ENCODE results near the gene CAPN8. TPM values are rescaled to one million over a fixed set of nuclear protein-coding genes. Genes with fewer than 3 reads are reported as not detected.

The CAPN8 gene
- total RNA-seq, 1 donor from 2014 or later = not detected

DNA sequence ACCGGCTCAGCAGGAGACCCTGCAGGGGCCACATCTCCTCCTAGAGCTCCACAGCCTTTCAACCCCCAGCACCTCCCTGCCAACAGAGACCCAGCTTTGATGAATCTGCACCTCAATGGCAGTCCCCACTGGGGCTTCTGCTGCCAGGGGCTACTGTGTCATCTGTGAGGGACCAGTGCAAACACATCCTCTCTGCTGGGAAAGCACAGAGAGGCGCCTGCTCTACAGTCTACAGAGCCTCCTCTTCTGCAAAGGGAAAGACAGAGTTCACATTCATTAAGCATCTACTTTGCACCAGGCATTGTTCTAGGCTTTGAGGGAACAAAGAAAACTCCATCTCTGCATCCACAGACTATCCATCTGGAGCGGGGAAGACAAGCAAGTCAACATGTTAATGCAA, 125.8 kb downstream of the CAPN8 start:
- no peaks in the 10 kb centered on the region for H3K9me3 ChIP-seq (ENCODE audit: insufficient read depth, low read depth, low read length)
- H3K27me3 ChIP-seq (ENCODE audit: insufficient read depth, low read length) = peaks cover 18% of the 10 kb centered on the region
- peaks cover 46% of the 10 kb centered on the region for H3K27me3 Mint-ChIP-seq (ENCODE audit: low read depth, unreplicated experiment)
- H3K27ac ChIP-seq (ENCODE audit: low read depth, low read length) = no peak overlapping the region
- no peaks in the 10 kb centered on the region for H3K4me1 Mint-ChIP-seq (ENCODE audit: low read depth, unreplicated experiment)
- peaks cover 2% of the 10 kb centered on the region for H3K9me3 Mint-ChIP-seq (ENCODE audit: unreplicated experiment)
- H2AFZ ChIP-seq (ENCODE audit: low read depth, low read length) = no peak overlapping the region
- no peak for FAIRE-seq
- TF ChIP-seq, protein P1, sequence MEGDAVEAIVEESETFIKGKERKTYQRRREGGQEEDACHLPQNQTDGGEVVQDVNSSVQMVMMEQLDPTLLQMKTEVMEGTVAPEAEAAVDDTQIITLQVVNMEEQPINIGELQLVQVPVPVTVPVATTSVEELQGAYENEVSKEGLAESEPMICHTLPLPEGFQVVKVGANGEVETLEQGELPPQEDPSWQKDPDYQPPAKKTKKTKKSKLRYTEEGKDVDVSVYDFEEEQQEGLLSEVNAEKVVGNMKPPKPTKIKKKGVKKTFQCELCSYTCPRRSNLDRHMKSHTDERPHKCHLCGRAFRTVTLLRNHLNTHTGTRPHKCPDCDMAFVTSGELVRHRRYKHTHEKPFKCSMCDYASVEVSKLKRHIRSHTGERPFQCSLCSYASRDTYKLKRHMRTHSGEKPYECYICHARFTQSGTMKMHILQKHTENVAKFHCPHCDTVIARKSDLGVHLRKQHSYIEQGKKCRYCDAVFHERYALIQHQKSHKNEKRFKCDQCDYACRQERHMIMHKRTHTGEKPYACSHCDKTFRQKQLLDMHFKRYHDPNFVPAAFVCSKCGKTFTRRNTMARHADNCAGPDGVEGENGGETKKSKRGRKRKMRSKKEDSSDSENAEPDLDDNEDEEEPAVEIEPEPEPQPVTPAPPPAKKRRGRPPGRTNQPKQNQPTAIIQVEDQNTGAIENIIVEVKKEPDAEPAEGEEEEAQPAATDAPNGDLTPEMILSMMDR (IDR thresholded peaks at IDR 0.05; ENCODE audit: insufficient read depth, low read depth, low read length) = no peak
- TF ChIP-seq EZH2 (IDR thresholded peaks at IDR 0.05; ENCODE audit: insufficient read depth, low read length) = no peak
- H3K4me2 ChIP-seq (ENCODE audit: low read length) = no peak overlapping the region
- no peak overlapping the region for H3K27ac Mint-ChIP-seq (ENCODE audit: unreplicated experiment)
- DNase-seq (ENCODE audit: low read depth) = no peak
- H3K36me3 Mint-ChIP-seq (ENCODE audit: low read depth, unreplicated experiment) = no peaks in the 10 kb centered on the region
- no peaks in the 10 kb centered on the region for H3K4me1 ChIP-seq (ENCODE audit: insufficient read depth, low read length)
- H3K79me2 ChIP-seq (ENCODE audit: insufficient read depth, low read length) = no peaks in the 10 kb centered on the region
- no peaks in the 10 kb centered on the region for H3K36me3 ChIP-seq (ENCODE audit: insufficient read depth, low read length)
- no peaks in the 10 kb centered on the region for H4K20me1 ChIP-seq (ENCODE audit: insufficient read depth, low read length)
- H3K4me3 ChIP-seq (ENCODE audit: insufficient read depth, low read depth, low read length) = no peak overlapping the region
- H3K9ac ChIP-seq (ENCODE audit: low read length) = no peak overlapping the region
- H3K4me3 Mint-ChIP-seq (ENCODE audit: unreplicated experiment) = no peak overlapping the region

DNA sequence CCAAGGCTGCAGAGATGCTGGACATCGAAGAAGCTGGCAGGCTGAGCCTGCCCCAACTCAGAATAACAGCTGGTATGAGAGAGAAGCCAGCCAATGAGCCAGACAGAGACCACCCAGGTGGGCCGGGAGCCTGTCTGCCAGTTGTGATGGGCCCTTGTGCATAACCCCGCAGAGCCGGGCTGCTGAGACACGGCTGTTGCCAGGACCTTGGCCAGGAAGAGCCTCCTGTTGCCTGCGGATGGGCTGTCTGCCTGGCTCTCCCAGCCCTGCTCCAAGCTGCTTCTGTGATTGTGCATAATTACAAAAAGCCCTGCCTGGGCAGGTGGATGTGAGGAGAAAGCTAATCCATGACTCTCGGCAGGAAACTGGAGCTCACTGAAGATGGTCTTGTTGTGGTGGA, 126.5 kb downstream of the CAPN8 start:
- Mint-ChIP-seq H3K9me3 (ENCODE audit: unreplicated experiment) (peaks cover 2% of the 10 kb centered on the region), H3K4me1 (ENCODE audit: low read depth, unreplicated experiment) (no peaks in the 10 kb centered on the region), H3K27me3 (ENCODE audit: low read depth, unreplicated experiment) (peaks cover 42% of the 10 kb centered on the region), H3K4me3 (ENCODE audit: unreplicated experiment) (no peak overlapping the region), H3K27ac (ENCODE audit: unreplicated experiment) (no peak overlapping the region), H3K36me3 (ENCODE audit: low read depth, unreplicated experiment) (no peaks in the 10 kb centered on the region)
- H3K4me1 ChIP-seq (ENCODE audit: insufficient read depth, low read length) = no peaks in the 10 kb centered on the region
- H3K9ac ChIP-seq (ENCODE audit: low read length) = no peak overlapping the region
- H3K27ac ChIP-seq (ENCODE audit: low read depth, low read length) = no peak overlapping the region
- no peaks in the 10 kb centered on the region for H3K36me3 ChIP-seq (ENCODE audit: insufficient read depth, low read length)
- H3K27me3 ChIP-seq (ENCODE audit: insufficient read depth, low read length) = peaks cover 18% of the 10 kb centered on the region
- no peak overlapping the region for H2AFZ ChIP-seq (ENCODE audit: low read depth, low read length)
- H4K20me1 ChIP-seq (ENCODE audit: insufficient read depth, low read length) = no peaks in the 10 kb centered on the region
- H3K4me2 ChIP-seq (ENCODE audit: low read length) = no peak overlapping the region
- no peak overlapping the region for H3K4me3 ChIP-seq (ENCODE audit: insufficient read depth, low read depth, low read length)
- TF ChIP-seq, protein P1 (IDR thresholded peaks at IDR 0.05; ENCODE audit: insufficient read depth, low read depth, low read length) = no peak
- no peak for TF ChIP-seq EZH2 (IDR thresholded peaks at IDR 0.05; ENCODE audit: insufficient read depth, low read length)
- no peaks in the 10 kb centered on the region for H3K79me2 ChIP-seq (ENCODE audit: insufficient read depth, low read length)
- H3K9me3 ChIP-seq (ENCODE audit: insufficient read depth, low read depth, low read length) = no peaks in the 10 kb centered on the region
- DNase-seq (ENCODE audit: low read depth) (no peak), FAIRE-seq (no peak)

DNA sequence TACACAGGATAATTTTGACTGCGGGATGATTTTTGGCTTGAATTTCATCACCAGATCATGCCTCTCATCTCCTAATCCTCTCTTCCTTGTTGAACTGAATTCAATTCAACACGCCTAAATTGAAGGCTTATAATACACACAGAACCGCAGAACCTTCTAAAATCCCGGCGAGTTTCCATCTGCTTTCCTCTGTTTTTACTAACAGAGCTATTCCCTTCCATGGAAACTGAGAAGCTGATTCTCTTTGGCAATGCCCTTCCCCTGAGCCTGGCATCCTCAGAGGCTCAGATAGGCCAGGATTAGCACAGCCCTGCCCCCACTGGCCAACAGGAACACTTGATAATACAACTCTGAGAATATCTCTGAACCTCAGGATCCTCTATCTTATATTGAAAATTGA, 130.2 kb downstream of the CAPN8 start:
- Histone ChIP-seq H3K4me3 (ENCODE audit: insufficient read depth, low read depth, low read length) (no peak overlapping the region), H4K20me1 (ENCODE audit: insufficient read depth, low read length) (no peaks in the 10 kb centered on the region), H3K79me2 (ENCODE audit: insufficient read depth, low read length) (no peaks in the 10 kb centered on the region), H3K27ac (ENCODE audit: low read depth, low read length) (no peak overlapping the region), H3K4me1 (ENCODE audit: insufficient read depth, low read length) (no peaks in the 10 kb centered on the region), H3K9me3 (ENCODE audit: insufficient read depth, low read depth, low read length) (no peaks in the 10 kb centered on the region), H3K36me3 (ENCODE audit: insufficient read depth, low read length) (no peaks in the 10 kb centered on the region), H3K4me2 (ENCODE audit: low read length) (no peak overlapping the region), H2AFZ (ENCODE audit: low read depth, low read length) (no peak overlapping the region), H3K9ac (ENCODE audit: low read length) (no peak overlapping the region), H3K27me3 (ENCODE audit: insufficient read depth, low read length) (peaks cover 13% of the 10 kb centered on the region)
- TF ChIP-seq EZH2 (IDR thresholded peaks at IDR 0.05; ENCODE audit: insufficient read depth, low read length) = no peak
- TF ChIP-seq, protein P1 (IDR thresholded peaks at IDR 0.05; ENCODE audit: insufficient read depth, low read depth, low read length) = no peak
- H3K27me3 Mint-ChIP-seq (ENCODE audit: low read depth, unreplicated experiment) = peaks cover 38% of the 10 kb centered on the region
- peaks cover 2% of the 10 kb centered on the region for H3K9me3 Mint-ChIP-seq (ENCODE audit: unreplicated experiment)
- DNase-seq (ENCODE audit: low read depth) (no peak), FAIRE-seq (no peak)
- no peak overlapping the region for H3K27ac Mint-ChIP-seq (ENCODE audit: unreplicated experiment)
- no peaks in the 10 kb centered on the region for H3K4me1 Mint-ChIP-seq (ENCODE audit: low read depth, unreplicated experiment)
- H3K36me3 Mint-ChIP-seq (ENCODE audit: low read depth, unreplicated experiment) = no peaks in the 10 kb centered on the region
- no peak overlapping the region for H3K4me3 Mint-ChIP-seq (ENCODE audit: unreplicated experiment)
